Gastrocnemius medialis (tissue), 4 donors: Measurements from ENCODE around the gene ANTXR1. TPM values are rescaled to one million over a fixed set of nuclear protein-coding genes. Genes with fewer than 3 reads are reported as not detected.

Experiments
- ATAC-seq, 2 donors: fragments of 150-250 bp; one replicate each; pipeline ENCODE4 v1.9.1; 2016
- DNase-seq, 2 donors: peaks; one replicate each; pipeline ENCODE4 v3.0.0-alpha.2; 2019
- H3K27ac ChIP-seq, 4 donors: fragments of 200-600 bp; sonication (generic); 1 replicate in 1 of 4; 2 replicates in 3 of 4; pipeline ENCODE4 v1.5.1; 2016 to 2018; ENCODE audit warnings: mild to moderate bottlenecking in 2 of 4, moderate library complexity in 1 of 4
- H3K27me3 ChIP-seq, 3 donors: fragments of 200-600 bp; sonication (generic) in 2 of 3; 1 replicate in 1 of 3; 2 replicates in 2 of 3; pipeline versions ENCODE4 v1.5.1 to v1.6.0; 2016 to 2019; ENCODE audit warnings: mild to moderate bottlenecking in 1 of 3, moderate library complexity in 1 of 3
- H3K36me3 ChIP-seq, 2 donors: fragments of 200-600 bp; sonication (generic) in 1 of 2; one replicate each; pipeline ENCODE4 v1.5.1; 2017 to 2018
- H3K4me1 ChIP-seq, 2 donors: fragments of 200-600 bp; sonication (generic) in 1 of 2; one replicate each; pipeline ENCODE4 v1.5.1; 2016 to 2017; ENCODE audit warnings: mild to moderate bottlenecking in 2 of 2
- H3K4me3 ChIP-seq, 4 donors: fragments of 200-600 bp; sonication (generic) in 3 of 4; 1 replicate in 1 of 4; 2 replicates in 3 of 4; pipeline ENCODE4 v1.5.1; 2016 to 2019; ENCODE audit warnings: mild to moderate bottlenecking in 2 of 4
- H3K9me3 ChIP-seq, 3 donors: fragments of 200-600 bp; sonication (generic) in 2 of 3; 1 replicate in 1 of 3; 2 replicates in 2 of 3; pipeline ENCODE4 v1.5.1; 2016 to 2019
- POLR2A ChIP-seq, 2 donors: fragments of 450-650 bp; IDR thresholded peaks; one replicate each; pipeline ENCODE4 v1.6.1; 2017; ENCODE audit warnings: antibody characterized with exemption in 2 of 2, mild to moderate bottlenecking in 2 of 2, moderate library complexity in 2 of 2
- in situ Hi-C, 4 donors: fragments of 200-750 bp; cut with MboI; loops; one replicate each; pipeline versions ENCODE4 v1.15.0 to v1.8.0; 2017; ENCODE audit warnings: low sequenced_read_pairs in 4 of 4
- intact Hi-C: fragments of 100-400 bp; cut with DNase I; formaldehyde crosslinking; loops from one replicate; pipeline ENCODE4 v1.15.1; 2023; ENCODE audit warnings: low total_unique reads
- total RNA-seq, 4 donors: library from RNA; depleted of rRNA; stranded (reverse); fragments of >200 nt; gene quantifications; one replicate each; pipeline versions ENCODE4 v1.1.0 to v1.2.3, GENCODE V29; 2016
- TF ChIP-seq, protein P1 (sequence below), 5 experiments: fragments of 450-650 bp in 3 of 5; fragments of 200-600 bp in 2 of 5; sonication (generic) in 2 of 5; IDR thresholded peaks in 4 of 5; conservative IDR thresholded peaks in 1 of 5; 1 replicate in 4 of 5; 2 replicates in 1 of 5; pipeline ENCODE4 v1.5.1; 2016 to 2019; ENCODE audit warnings: antibody characterized with exemption in 5 of 5, mild to moderate bottlenecking in 3 of 5, moderate library complexity in 3 of 5

ANTXR1 gene
- total RNA-seq, 4 donors from 2014 or later, result 8.0 to 13.6 (median 9.7) TPM

DNA sequence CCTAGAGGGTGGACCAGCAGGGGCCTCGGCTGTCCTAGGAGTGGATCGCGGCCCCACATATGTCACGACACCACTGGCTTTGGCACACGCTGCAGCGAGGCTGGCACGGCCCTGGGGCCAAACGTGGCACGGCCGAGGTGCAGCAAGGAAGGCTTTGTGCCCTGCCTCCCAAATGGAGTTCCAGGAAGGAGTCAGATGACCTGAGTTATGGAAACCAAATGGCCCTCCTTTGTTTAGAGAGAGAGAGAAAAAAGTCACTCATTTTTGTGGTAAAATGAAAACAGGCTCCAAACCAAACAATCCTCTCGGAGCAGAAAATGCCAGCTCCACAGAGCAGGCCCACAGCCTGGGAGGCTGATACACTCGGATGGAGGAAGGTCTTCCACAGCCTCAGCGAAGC is 105.6 kb downstream of the ANTXR1 start:
- Histone ChIP-seq H3K4me3 (no peak overlapping the region), H3K4me1 (no peaks in the 10 kb centered on the region), H3K36me3 (no peaks in the 10 kb centered on the region), H3K27me3 (no peaks in the 10 kb centered on the region), H3K9me3 (no peaks in the 10 kb centered on the region), H3K27ac (no peak overlapping the region)
- TF ChIP-seq, protein P1, sequence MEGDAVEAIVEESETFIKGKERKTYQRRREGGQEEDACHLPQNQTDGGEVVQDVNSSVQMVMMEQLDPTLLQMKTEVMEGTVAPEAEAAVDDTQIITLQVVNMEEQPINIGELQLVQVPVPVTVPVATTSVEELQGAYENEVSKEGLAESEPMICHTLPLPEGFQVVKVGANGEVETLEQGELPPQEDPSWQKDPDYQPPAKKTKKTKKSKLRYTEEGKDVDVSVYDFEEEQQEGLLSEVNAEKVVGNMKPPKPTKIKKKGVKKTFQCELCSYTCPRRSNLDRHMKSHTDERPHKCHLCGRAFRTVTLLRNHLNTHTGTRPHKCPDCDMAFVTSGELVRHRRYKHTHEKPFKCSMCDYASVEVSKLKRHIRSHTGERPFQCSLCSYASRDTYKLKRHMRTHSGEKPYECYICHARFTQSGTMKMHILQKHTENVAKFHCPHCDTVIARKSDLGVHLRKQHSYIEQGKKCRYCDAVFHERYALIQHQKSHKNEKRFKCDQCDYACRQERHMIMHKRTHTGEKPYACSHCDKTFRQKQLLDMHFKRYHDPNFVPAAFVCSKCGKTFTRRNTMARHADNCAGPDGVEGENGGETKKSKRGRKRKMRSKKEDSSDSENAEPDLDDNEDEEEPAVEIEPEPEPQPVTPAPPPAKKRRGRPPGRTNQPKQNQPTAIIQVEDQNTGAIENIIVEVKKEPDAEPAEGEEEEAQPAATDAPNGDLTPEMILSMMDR (IDR thresholded peaks at IDR 0.05 in 4 of 5, conservative IDR thresholded peaks at IDR 0.05 in 1 of 5), result no peak
- TF ChIP-seq POLR2A (IDR thresholded peaks at IDR 0.05), result no peak
- no peak for ATAC-seq
- no peak for DNase-seq
- in situ Hi-C loops, result no loop called here
- intact Hi-C loops, result no loop called here

- H3K27me3 ChIP-seq, result no peaks in the 10 kb centered on the region
- DNase-seq (no peak), ATAC-seq (no peak)
- no peak for TF ChIP-seq POLR2A (IDR thresholded peaks at IDR 0.05)
- TF ChIP-seq, protein P1 (IDR thresholded peaks at IDR 0.05 in 4 of 5, conservative IDR thresholded peaks at IDR 0.05 in 1 of 5), result no peak
- no peaks in the 10 kb centered on the region for H3K9me3 ChIP-seq
- no peak overlapping the region for H3K27ac ChIP-seq
- H3K4me1 ChIP-seq, result no peaks in the 10 kb centered on the region
- no peak overlapping the region for H3K4me3 ChIP-seq
- in situ Hi-C loops (no loop called here), intact Hi-C loops (no loop called here)
- no peaks in the 10 kb centered on the region for H3K36me3 ChIP-seq
Measured at GRCh38 chr2:69119104-69119894, 106.3 kb downstream of the ANTXR1 start.

DNA sequence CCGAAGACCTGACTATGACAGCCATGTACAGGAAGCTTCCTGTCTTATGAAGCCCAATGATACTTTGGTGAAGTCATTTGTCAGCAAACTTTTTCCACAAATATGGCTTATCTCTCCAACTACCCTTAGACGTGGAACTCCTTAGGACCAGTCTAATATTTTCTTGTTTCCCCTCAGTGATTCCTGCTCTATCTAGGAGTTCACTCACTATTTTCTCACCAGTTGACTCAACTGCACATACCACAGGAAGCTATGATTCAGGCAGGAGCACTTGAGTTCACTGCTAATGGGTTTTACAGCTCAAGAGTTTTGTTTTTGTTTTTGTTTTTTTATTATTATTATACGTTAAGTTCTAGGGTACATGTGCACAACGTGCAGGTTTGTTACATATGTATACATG is 109.3 kb downstream of the ANTXR1 start:
- in situ Hi-C loops (no loop called here), intact Hi-C loops (no loop called here)
- ATAC-seq, result no peak
- Histone ChIP-seq H3K27me3 (no peaks in the 10 kb centered on the region), H3K9me3 (no peaks in the 10 kb centered on the region), H3K4me1 (no peaks in the 10 kb centered on the region), H3K27ac (no peak overlapping the region), H3K4me3 (no peak overlapping the region), H3K36me3 (no peaks in the 10 kb centered on the region)
- no peak for DNase-seq
- TF ChIP-seq, protein P1 (IDR thresholded peaks at IDR 0.05 in 4 of 5, conservative IDR thresholded peaks at IDR 0.05 in 1 of 5), result no peak
- TF ChIP-seq POLR2A (IDR thresholded peaks at IDR 0.05), result no peak

DNA sequence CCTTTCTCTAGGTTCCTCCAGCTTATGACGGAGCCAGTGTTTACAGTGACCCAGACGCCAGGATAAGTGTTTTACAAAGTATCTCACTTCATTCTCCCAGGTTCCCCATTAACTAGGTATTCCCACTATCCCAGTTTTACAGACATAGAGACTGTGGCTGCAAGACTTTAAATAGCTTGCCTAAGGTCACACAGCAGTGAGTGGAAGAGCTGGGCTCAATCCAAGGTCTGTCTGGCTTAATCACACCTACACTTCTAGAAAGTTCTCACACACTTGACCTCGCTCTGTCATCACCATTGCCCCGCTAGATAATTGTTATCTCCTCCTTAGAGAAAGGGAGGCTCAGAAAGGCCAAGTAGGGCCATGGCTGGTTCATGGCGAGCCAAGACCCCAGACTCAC is 110.2 kb downstream of the ANTXR1 start:
- H3K27ac ChIP-seq, result no peak overlapping the region
- H3K4me3 ChIP-seq, result no peak overlapping the region
- no peaks in the 10 kb centered on the region for H3K27me3 ChIP-seq
- TF ChIP-seq, protein P1 (IDR thresholded peaks at IDR 0.05 in 4 of 5, conservative IDR thresholded peaks at IDR 0.05 in 1 of 5), result no peak
- no peak for TF ChIP-seq POLR2A (IDR thresholded peaks at IDR 0.05)
- no peak for ATAC-seq
- no peaks in the 10 kb centered on the region for H3K4me1 ChIP-seq
- H3K9me3 ChIP-seq, result no peaks in the 10 kb centered on the region
- in situ Hi-C loops, result no loop called here
- no peaks in the 10 kb centered on the region for H3K36me3 ChIP-seq
- DNase-seq, result no peak
- intact Hi-C loops, result no loop called here
